H9 (cell line): ENCODE measurements around the gene PHLDA3. TPM values are rescaled to one million over a fixed set of nuclear protein-coding genes. Genes with fewer than 3 reads are reported as not detected.

Experiments
- DNase-seq: peaks from one replicate; pipeline ENCODE4 v3.0.0-alpha.2; 2017
- H2AFZ ChIP-seq: one replicate; pipeline ENCODE4 v1.6.1; 2013; ENCODE audit warnings: mild to moderate bottlenecking, low read length, control low read depth, moderate library complexity
- H2AK5ac ChIP-seq: 2 replicates; pipeline ENCODE4 v1.6.1; 2013; ENCODE audit warnings: low read length, control low read depth, mixed read lengths; ENCODE audit not compliant: insufficient read length
- H2BK120ac ChIP-seq: one replicate; pipeline ENCODE4 v1.6.1; 2013; ENCODE audit warnings: low read depth, mild to moderate bottlenecking, low read length, control low read depth, inconsistent platforms; ENCODE audit not compliant: poor library complexity, severe bottlenecking
- H2BK12ac ChIP-seq: 2 replicates; pipeline ENCODE4 v1.6.1; 2013; ENCODE audit warnings: low read length, control low read depth, mixed read lengths, low read depth; ENCODE audit not compliant: insufficient read length
- H2BK15ac ChIP-seq: 2 replicates; pipeline ENCODE4 v1.6.1; 2013; ENCODE audit warnings: low read depth, low read length, control low read depth
- H2BK20ac ChIP-seq: one replicate; pipeline ENCODE4 v1.6.1; 2013; ENCODE audit warnings: low read depth, mild to moderate bottlenecking, low read length, control low read depth, inconsistent platforms; ENCODE audit not compliant: poor library complexity, severe bottlenecking
- H2BK5ac ChIP-seq: 2 replicates; pipeline ENCODE4 v1.6.1; 2013; ENCODE audit warnings: low read length, control low read depth, mixed read lengths; ENCODE audit not compliant: insufficient read length
- H3K14ac ChIP-seq: 2 replicates; pipeline ENCODE4 v1.6.1; 2013; ENCODE audit warnings: low read length, control low read depth; ENCODE audit not compliant: insufficient read depth
- H3K18ac ChIP-seq: 2 replicates; pipeline ENCODE4 v1.6.1; 2013; ENCODE audit warnings: low read depth, mild to moderate bottlenecking, mixed read lengths, low read length, control low read depth; ENCODE audit not compliant: insufficient read length
- H3K23ac ChIP-seq: 2 replicates; pipeline ENCODE4 v1.6.1; 2013; ENCODE audit warnings: low read length, control low read depth, mixed read lengths, low read depth; ENCODE audit not compliant: insufficient read length
- H3K23me2 ChIP-seq: 2 replicates; pipeline ENCODE4 v1.6.1; 2013; ENCODE audit warnings: low read depth, mild to moderate bottlenecking, mixed read lengths, low read length, control low read depth; ENCODE audit not compliant: insufficient read length, poor library complexity, severe bottlenecking
- H3K27ac ChIP-seq: 2 replicates; pipeline ENCODE4 v1.5.1; 2013; ENCODE audit warnings: low read length, control low read depth, mixed read lengths, low read depth; ENCODE audit not compliant: insufficient read length
- H3K27me3 ChIP-seq: 2 replicates; pipeline ENCODE4 v1.6.1; 2013; ENCODE audit warnings: low read length, control low read depth, inconsistent platforms; ENCODE audit not compliant: insufficient read depth
- H3K4ac ChIP-seq: 2 replicates; pipeline ENCODE4 v1.6.1; 2013; ENCODE audit warnings: low read depth, mild to moderate bottlenecking, control low read depth, inconsistent platforms, low read length, moderate library complexity
- H3K4me1 ChIP-seq: 2 replicates; pipeline ENCODE4 v1.6.1; 2013; ENCODE audit warnings: low read length, control low read depth, inconsistent platforms; ENCODE audit not compliant: insufficient read depth
- H3K4me2 ChIP-seq: 2 replicates; pipeline ENCODE4 v1.6.1; 2013; ENCODE audit warnings: low read length, control low read depth, mixed read lengths; ENCODE audit not compliant: insufficient read length, insufficient read depth
- H3K56ac ChIP-seq: 2 replicates; pipeline ENCODE4 v1.6.1; 2013; ENCODE audit warnings: low read depth, mild to moderate bottlenecking, mixed read lengths, low read length, control low read depth; ENCODE audit not compliant: insufficient read length
- H3K79me1 ChIP-seq: 2 replicates; pipeline ENCODE4 v1.6.1; 2013; ENCODE audit warnings: low read depth, mild to moderate bottlenecking, moderate library complexity, low read length, control low read depth, inconsistent platforms; ENCODE audit not compliant: insufficient read depth, poor library complexity, severe bottlenecking
- H3K79me2 ChIP-seq: 2 replicates; pipeline ENCODE4 v1.6.1; 2013; ENCODE audit warnings: low read length, control low read depth, inconsistent platforms; ENCODE audit not compliant: insufficient read depth
- H3K9ac ChIP-seq: 2 replicates; pipeline ENCODE4 v1.6.1; 2013; ENCODE audit warnings: low read length, control low read depth, mixed read lengths; ENCODE audit not compliant: insufficient read length; ENCODE audit errors: extremely low read depth
- H3K9me3 ChIP-seq: one replicate; pipeline ENCODE4 v1.6.1; 2013; ENCODE audit warnings: low read depth, low read length, inconsistent platforms; ENCODE audit not compliant: control insufficient read depth
- H3T11ph ChIP-seq: one replicate; pipeline ENCODE4 v1.6.1; 2013; ENCODE audit warnings: mild to moderate bottlenecking, low read length, control low read depth, inconsistent platforms
- H4K20me1 ChIP-seq: one replicate; pipeline ENCODE4 v1.6.1; 2013; ENCODE audit not compliant: control insufficient read depth, insufficient read length, insufficient read depth
- H4K5ac ChIP-seq: 2 replicates; pipeline ENCODE4 v1.6.1; 2013; ENCODE audit warnings: low read depth, mild to moderate bottlenecking, mixed read lengths, low read length, control low read depth; ENCODE audit not compliant: insufficient read length
- H4K8ac ChIP-seq: replicated peaks from 2 replicates; pipeline ENCODE4 v1.6.1; 2013; ENCODE audit warnings: low read length, control low read depth, mixed read lengths, low read depth; ENCODE audit not compliant: insufficient read length
- H4K91ac ChIP-seq: 2 replicates; pipeline ENCODE4 v1.6.1; 2013; ENCODE audit warnings: low read depth, mild to moderate bottlenecking, moderate library complexity, mixed read lengths, low read length, control low read depth; ENCODE audit not compliant: insufficient read length
- H3K27ac Mint-ChIP-seq, 3 experiments: 2 replicates in 2 of 3; 3 replicates in 1 of 3; pipeline ENCODE4 v1.8.0; 2020 to 2021; ENCODE audit warnings: mixed read lengths in 3 of 3, mild to moderate bottlenecking in 1 of 3, moderate library complexity in 1 of 3
- H3K27me3 Mint-ChIP-seq: 2 replicates; pipeline ENCODE4 v1.8.0; 2021; ENCODE audit warnings: low read depth, mild to moderate bottlenecking, moderate library complexity, mixed read lengths
- H3K36me3 Mint-ChIP-seq, 3 experiments: 2 replicates in 2 of 3; 3 replicates in 1 of 3; pipeline ENCODE4 v1.8.0; 2020 to 2021; ENCODE audit warnings: low read depth in 3 of 3, mixed read lengths in 3 of 3; ENCODE audit not compliant: insufficient read depth in 1 of 3
- H3K4me1 Mint-ChIP-seq, 2 experiments: 2 replicates each; pipeline ENCODE4 v1.8.0; 2020; ENCODE audit warnings: mixed read lengths in 2 of 2
- H3K4me3 Mint-ChIP-seq, 2 experiments: 2 replicates in 1 of 2; 3 replicates in 1 of 2; pipeline ENCODE4 v1.8.0; 2020 to 2021; ENCODE audit warnings: mild to moderate bottlenecking in 2 of 2, mixed read lengths in 2 of 2, moderate library complexity in 1 of 2
- H3K9me3 Mint-ChIP-seq, 2 experiments: 2 replicates in 1 of 2; 3 replicates in 1 of 2; pipeline ENCODE4 v1.8.0; 2020; ENCODE audit warnings: mild to moderate bottlenecking in 2 of 2, mixed read lengths in 2 of 2, moderate library complexity in 1 of 2
- CTCF ChIP-seq: fragments of 200-600 bp; sonication (generic); conservative IDR thresholded peaks from 3 replicates; pipeline ENCODE4 v1.8.0; 2021; ENCODE audit warnings: antibody characterized with exemption, mild to moderate bottlenecking
- WGBS: extraction: QIAGEN DNeasy Blood & Tissue Kit; methylation state at CpG from one replicate; pipeline ENCODE4 v1.1.7; 2013; ENCODE audit warnings: missing lambda C conversion rate, low lambda C conversion rate, mixed read lengths; ENCODE audit not compliant: insufficient read length; ENCODE audit errors: extremely low coverage; 5-methylcytosine and 5-hydroxymethylcytosine counted together
- total RNA-seq: library from RNA; stranded (reverse); gene quantifications from 2 replicates; pipeline ENCODE4 v1.2.1, GENCODE V29; 2021

PHLDA3 gene
- total RNA-seq, 1 experiment from 2014 or later, result 53.9 TPM

GRCh38 chr1:201501144-201501543 lies 32.2 kb upstream of the PHLDA3 start:
- no peak overlapping the region for H4K91ac ChIP-seq
- H3K23me2 ChIP-seq, result no peaks in the 10 kb centered on the region
- H3K27me3 Mint-ChIP-seq, result peaks cover 2% of the 10 kb centered on the region
- peak overlapping the region; percentile 8 for H2BK120ac ChIP-seq
- no peak overlapping the region for H2BK15ac ChIP-seq
- no peak for TF ChIP-seq CTCF
- no peak overlapping the region for H4K5ac ChIP-seq
- H3K4me2 ChIP-seq, result no peak overlapping the region
- H3K4me3 Mint-ChIP-seq, result no peak overlapping the region
- no peak overlapping the region for H3K9ac ChIP-seq
- peak overlapping the region; percentile 40 for H2BK12ac ChIP-seq
- H3K56ac ChIP-seq, result no peak overlapping the region
- no peak overlapping the region for H3K4ac ChIP-seq
- peaks cover 42 to 60% of the 10 kb centered on the region in 2 experiments for H3K4me1 Mint-ChIP-seq
- H2AK5ac ChIP-seq, result peak overlapping the region; percentile 0
- H4K8ac ChIP-seq, result no peak overlapping the region
- H3K23ac ChIP-seq, result no peak overlapping the region
- H3T11ph ChIP-seq, result no peak overlapping the region
- no peaks in the 10 kb centered on the region for H3K36me3 Mint-ChIP-seq
- peak overlapping the region; percentile 65 for H3K18ac ChIP-seq
- H4K20me1 ChIP-seq, result no peaks in the 10 kb centered on the region
- H3K4me1 ChIP-seq, result peaks cover 8% of the 10 kb centered on the region
- H3K79me1 ChIP-seq, result no peaks in the 10 kb centered on the region
- H3K9me3 Mint-ChIP-seq, result no peaks in the 10 kb centered on the region
- H3K14ac ChIP-seq, result peak overlapping the region; percentile 7; the same call in 1 of the 2 replicates
- no peaks in the 10 kb centered on the region for H3K9me3 ChIP-seq
- H2BK5ac ChIP-seq, result no peak overlapping the region
- no peak overlapping the region for H3K27ac ChIP-seq
- no peak for DNase-seq
- H3K27ac Mint-ChIP-seq, result peak overlapping the region in 2 of 3 experiments; percentile 90 to 91; a peak in 3 of 7 replicates
- no peak overlapping the region for H2AFZ ChIP-seq
- no CpG with 5 or more reads among the region's 8 CpGs for WGBS
- no peak overlapping the region for H2BK20ac ChIP-seq
- H3K27me3 ChIP-seq, result no peaks in the 10 kb centered on the region
- H3K79me2 ChIP-seq, result no peaks in the 10 kb centered on the region
